Prostate gland (tissue), 2 donors: Measurements from ENCODE around the gene SNAPC1.

Source experiments
- POLR2A ChIP-seq: fragments of 450-650 bp; IDR thresholded peaks from one replicate; pipeline ENCODE4 v1.6.1; 2016; ENCODE audit warnings: antibody characterized with exemption, mild to moderate bottlenecking
- POLR2AphosphoS5 ChIP-seq: sonication (generic); formaldehyde crosslinking; IDR thresholded peaks from one replicate; pipeline ENCODE4 v1.6.1; 2017; ENCODE audit warnings: antibody characterized with exemption
- TF ChIP-seq, protein P1 (sequence below), 4 experiments: fragments of 200-600 bp in 2 of 4; fragments of 450-650 bp in 2 of 4; sonication (generic) in 2 of 4; IDR thresholded peaks; 1 replicate in 3 of 4; 2 replicates in 1 of 4; pipeline ENCODE4 v1.5.1; 2016 to 2019; ENCODE audit warnings: antibody characterized with exemption in 4 of 4, mild to moderate bottlenecking in 2 of 4, moderate library complexity in 2 of 4

DNA sequence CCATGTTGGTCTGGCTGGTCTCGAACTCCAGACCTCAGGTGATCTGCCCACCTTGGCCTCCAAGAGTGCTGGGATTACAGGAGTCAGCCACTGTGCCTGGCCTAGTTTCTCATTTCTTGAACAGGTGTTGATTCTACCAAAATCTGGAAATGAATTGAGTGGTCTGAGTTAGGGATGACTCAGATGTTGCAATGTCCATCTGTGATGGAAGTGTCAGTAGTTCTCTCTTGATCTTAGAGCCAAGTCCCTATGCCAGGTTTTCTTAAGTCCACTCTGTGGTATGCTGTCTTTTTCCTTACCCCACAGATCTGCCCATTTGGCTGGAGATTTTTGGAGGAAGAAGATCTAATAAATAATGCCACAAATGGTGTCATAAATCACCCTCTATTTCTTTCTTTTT lies 12.6 kb downstream of the SNAPC1 start:
- TF ChIP-seq, protein P1, sequence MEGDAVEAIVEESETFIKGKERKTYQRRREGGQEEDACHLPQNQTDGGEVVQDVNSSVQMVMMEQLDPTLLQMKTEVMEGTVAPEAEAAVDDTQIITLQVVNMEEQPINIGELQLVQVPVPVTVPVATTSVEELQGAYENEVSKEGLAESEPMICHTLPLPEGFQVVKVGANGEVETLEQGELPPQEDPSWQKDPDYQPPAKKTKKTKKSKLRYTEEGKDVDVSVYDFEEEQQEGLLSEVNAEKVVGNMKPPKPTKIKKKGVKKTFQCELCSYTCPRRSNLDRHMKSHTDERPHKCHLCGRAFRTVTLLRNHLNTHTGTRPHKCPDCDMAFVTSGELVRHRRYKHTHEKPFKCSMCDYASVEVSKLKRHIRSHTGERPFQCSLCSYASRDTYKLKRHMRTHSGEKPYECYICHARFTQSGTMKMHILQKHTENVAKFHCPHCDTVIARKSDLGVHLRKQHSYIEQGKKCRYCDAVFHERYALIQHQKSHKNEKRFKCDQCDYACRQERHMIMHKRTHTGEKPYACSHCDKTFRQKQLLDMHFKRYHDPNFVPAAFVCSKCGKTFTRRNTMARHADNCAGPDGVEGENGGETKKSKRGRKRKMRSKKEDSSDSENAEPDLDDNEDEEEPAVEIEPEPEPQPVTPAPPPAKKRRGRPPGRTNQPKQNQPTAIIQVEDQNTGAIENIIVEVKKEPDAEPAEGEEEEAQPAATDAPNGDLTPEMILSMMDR (IDR thresholded peaks at IDR 0.05) = no peak
- TF ChIP-seq POLR2AphosphoS5 (no peak), POLR2A (no peak)
